Omental fat pad (tissue), 4 donors: ENCODE results near the gene NAALADL2. TPM values are rescaled to one million over a fixed set of nuclear protein-coding genes. Genes with fewer than 3 reads are reported as not detected.
"Not testable (repeated sequence)": the region's sequence is repeated elsewhere in the genome, so short reads cannot be mapped to it uniquely, and the experiment has no call there.

Experiments used
- ATAC-seq: fragments of 150-250 bp; one replicate; pipeline ENCODE4 v1.9.1; 2016; ENCODE audit warnings: mild to moderate bottlenecking, moderate library complexity; ENCODE audit not compliant: low FRiP score
- DNase-seq: peaks from one replicate; pipeline ENCODE4 v3.0.0-alpha.2; 2019; ENCODE audit warnings: low spot score
- CTCF ChIP-seq, 3 donors: fragments of 450-650 bp; IDR thresholded peaks; one replicate each; pipeline ENCODE4 v1.5.1; 2016 to 2017; ENCODE audit warnings: antibody characterized with exemption in 3 of 3, mild to moderate bottlenecking in 3 of 3, moderate library complexity in 2 of 3
- total RNA-seq, 4 donors: library from RNA; depleted of rRNA; stranded (reverse); fragments of >200 nt; gene quantifications; one replicate each; pipeline ENCODE4 v1.1.0, GENCODE V29; 2016

Gene NAALADL2
- total RNA-seq, 4 donors from 2014 or later: 6.5 to 15.1 (median 8.0) TPM

DNA sequence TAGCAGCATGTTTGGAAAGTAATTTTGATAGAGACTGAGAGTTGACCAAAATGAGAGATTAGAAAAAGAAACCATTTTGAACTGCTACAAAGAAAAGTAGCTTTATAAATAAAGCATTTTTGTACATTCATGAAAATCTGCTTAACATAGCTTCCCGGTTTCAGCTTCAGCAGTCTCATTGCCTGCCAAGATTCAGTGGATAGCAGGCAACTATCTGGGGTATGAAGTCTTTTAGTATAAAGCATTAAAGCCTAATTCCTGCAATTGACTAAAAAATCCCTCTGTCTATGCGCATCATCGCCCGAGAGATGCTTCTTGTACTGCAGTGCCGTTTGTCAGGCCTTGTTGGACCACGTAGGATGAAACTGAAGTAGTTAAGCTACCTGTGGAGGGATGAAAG, 588.4 kb downstream of the NAALADL2 start:
- no peak for TF ChIP-seq CTCF (IDR thresholded peaks at IDR 0.05)
- ATAC-seq (no peak), DNase-seq (no peak)

DNA sequence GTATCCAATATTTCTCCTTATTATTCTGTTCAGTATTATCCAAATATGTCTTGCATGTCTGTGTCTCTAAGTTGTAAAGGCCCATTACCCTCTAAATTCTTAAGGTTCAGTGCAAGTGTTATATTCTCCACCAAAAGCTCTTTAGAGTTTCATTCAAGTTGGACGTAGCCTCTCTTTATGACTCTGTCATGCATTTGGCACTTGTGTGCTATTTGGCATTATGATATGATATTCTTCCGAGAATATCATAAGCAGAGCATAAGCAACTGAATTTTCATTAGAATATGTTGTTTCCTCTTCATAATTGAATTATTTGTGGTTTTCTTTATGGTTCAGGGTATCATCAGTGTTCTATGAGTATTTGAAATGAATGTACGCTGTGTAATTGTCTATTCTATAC, 594.2 kb downstream of the NAALADL2 start:
- DNase-seq: no peak
- no peak for TF ChIP-seq CTCF (IDR thresholded peaks at IDR 0.05)
- no peak for ATAC-seq

DNA sequence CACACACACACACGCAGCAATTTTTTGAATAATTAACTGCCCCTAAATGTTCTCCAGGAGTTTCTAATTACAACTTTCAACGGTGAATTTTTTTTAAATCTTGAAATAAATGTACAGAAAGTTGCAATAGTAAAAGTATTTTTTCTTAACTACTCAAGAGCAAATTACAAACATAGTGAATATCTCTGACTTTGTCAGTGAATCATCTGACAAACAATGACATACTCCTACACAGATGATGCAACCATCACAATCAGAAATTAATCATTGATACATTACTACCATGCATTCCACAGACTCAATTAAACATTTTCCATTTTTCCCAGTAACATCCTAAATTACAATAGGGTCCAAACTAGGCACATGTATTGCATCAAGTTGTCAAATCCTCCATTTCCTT, 597.3 kb downstream of the NAALADL2 start:
- ATAC-seq (no peak), DNase-seq (no peak)
- no peak for TF ChIP-seq CTCF (IDR thresholded peaks at IDR 0.05)

DNA sequence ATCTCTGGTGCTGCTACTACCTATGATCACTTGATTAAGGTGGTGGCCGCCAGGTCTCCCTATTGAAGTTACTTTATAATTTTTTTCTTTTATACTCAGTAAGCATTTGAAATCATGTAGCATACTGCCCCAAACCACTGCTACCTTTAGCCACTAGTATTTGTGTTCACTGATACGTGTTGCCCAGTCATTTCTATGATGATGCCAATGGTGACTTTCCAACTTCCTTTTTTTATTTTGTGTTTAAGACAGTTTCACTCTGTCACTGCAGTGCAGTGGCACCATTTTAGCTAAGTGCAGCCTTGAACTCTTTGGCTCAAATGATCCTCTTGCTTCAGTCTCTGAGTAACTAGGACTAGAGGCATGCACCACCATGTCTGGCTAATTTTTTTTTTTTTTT, 598.2 kb downstream of the NAALADL2 start:
- no peak for ATAC-seq
- no peak for TF ChIP-seq CTCF (IDR thresholded peaks at IDR 0.05)
- no peak for DNase-seq

GRCh38 chr3:175460849-175461399, 601.8 kb downstream of the NAALADL2 start:
- DNase-seq, ATAC-seq: not testable (repeated sequence)

DNA sequence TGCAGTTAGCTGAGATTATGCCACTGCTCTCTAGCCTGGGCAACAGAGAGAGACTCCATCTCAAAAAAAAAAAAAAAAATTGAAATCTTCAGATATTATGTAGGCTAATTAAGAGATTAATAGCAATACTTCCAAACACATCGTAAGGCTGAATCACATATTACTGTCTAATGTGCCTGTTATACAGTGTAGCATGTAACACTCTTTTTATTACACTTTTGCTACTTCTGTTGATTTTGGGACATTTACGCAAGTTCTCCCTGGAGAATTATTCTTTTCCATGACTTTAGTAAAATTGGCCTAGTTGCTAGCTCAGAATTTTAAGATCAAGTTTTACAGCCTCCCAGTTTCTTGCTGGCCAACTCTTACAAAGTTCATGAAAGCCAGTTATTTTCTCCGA, 605.2 kb downstream of the NAALADL2 start:
- ATAC-seq (no peak), DNase-seq (no peak)
- no peak for TF ChIP-seq CTCF (IDR thresholded peaks at IDR 0.05)

DNA sequence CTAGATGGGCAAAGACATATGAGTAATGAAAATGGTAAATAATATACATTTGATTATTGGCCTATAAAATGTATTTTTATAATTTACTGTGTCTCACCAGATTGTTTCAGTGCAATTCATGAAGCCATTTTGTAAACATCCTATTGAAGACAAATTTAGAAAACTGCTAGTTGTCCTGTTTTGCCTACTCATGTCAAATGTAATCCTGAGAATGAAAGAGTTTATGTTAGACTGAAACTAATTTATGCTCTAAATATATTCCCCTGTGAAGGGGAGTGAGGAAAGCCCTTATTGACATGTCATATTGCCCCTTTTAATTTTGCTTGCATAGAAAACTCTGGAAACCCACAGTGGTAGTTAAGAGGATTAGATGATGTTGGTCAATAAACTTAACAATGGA, 610.0 kb downstream of the NAALADL2 start:
- DNase-seq: no peak
- no peak for TF ChIP-seq CTCF (IDR thresholded peaks at IDR 0.05)
- no peak for ATAC-seq

DNA sequence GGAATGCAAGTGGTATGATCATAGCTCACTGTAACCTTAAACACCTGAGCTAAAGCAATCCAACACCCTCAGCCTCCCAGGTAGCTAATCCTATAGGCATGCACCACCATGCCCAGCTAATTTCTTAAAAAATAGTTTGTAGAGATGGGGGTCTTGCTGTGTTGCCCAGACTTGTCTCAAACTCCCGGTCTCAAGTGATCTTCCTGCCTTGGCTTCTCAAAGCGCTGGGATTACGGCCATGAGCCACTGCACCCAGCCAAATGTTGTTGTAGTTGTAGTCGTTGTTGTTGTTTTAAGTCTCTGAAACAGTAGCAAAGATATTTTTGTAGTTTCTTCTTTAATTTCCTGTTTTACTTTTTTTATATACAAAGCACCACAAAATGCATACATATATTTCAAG, 616.6 kb downstream of the NAALADL2 start:
- DNase-seq (no peak), ATAC-seq (no peak)
- no peak for TF ChIP-seq CTCF (IDR thresholded peaks at IDR 0.05)
